ENCODE measurements around the gene GRAMD4. TPM values are rescaled to one million over a fixed set of nuclear protein-coding genes. Genes with fewer than 3 reads are reported as not detected.

GRAMD4 gene
- total RNA-seq, 2 experiments from 2014 or later = 20.7 to 20.9 TPM

DNA sequence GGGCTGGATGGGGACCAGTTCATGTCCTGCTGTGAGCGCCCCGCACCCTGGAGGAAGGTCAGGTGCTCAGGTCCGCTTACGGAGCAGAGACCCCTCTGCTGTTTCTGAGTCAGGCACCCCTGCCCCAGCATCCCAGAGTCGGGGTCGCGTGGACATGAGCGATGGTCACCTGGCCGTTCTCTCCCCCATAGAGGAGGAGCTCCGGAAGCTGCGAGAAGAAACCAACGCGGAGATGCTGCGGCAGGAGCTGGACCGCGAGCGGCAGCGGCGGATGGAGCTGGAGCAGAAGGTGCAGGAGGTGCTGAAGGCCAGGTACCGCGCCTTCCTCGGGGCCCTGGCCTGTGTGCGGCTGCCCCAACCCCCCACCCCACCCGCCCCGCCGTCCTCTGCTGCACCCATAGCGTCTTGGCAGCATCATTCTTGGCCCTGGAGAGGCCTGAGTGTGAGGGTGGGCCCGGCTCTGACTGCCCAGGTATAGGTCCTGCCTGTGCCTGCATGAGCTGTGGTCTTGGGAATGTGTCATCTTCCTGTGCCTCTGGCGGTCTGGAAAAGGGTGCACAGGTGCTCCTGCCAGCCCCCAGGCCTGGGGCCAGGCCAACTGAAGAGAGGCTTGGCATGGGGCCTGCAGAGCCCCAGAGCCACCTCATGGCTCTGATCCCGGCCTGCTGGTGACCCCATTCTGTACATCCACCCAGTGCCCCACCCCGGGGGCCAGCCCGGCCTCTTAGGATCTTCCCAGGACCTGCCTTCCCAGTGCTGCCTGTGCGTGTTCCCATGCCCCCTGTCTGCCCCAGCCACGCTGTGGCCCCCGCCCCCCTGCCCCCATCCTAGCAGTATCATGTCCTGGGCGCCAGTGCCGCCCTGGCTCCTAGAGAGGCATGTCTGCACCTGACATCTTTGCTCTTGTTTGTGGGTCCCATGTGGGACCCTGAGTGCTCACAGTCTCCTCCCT, 38.1 kb downstream of the GRAMD4 start:
- H3K9me3 Mint-ChIP-seq = no peaks in the 10 kb centered on the region
- peaks cover 29% of the 10 kb centered on the region for H3K4me1 Mint-ChIP-seq
- H3K36me3 Mint-ChIP-seq = no peaks in the 10 kb centered on the region
- no peak overlapping the region for H3K4me3 Mint-ChIP-seq
- DNase-seq = no peak
- no peaks in the 10 kb centered on the region for H3K27me3 Mint-ChIP-seq
- no peak overlapping the region for H3K27ac Mint-ChIP-seq

DNA sequence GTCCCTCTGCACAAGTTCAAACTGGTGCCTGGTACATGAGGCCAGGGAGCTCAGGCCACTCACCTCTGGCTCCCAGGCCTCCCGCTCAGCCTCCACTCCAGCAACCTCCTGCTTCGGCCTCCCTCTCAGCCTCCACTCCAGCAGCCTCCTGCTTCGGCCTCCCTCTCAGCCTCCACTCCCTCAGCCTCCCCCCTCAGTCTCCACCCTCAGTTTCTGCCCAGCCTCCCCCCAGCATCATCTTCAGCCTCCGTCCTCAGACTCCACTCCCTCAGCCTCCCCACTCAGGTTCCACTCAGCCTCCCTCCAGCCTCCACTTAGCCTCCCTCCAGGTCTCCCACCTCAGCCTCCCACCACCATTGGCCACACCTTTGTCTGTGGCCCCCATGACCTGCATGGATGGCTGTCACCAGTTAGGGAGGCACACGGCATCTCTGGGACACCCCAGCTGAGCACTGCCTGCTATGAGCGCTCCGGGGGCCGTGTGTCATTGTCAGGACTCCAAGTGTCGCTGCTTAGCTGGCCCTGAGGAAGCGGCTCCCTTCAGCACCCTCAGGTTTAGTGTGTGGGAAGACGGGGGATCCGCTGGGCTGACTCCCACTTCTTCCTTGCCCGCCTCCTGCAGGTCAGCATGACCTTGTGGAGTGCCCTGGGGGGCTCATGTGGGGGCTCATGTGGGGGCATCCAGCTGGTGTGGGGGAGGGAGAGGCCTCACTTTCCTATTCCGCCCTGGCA, 39.0 kb downstream of the GRAMD4 start:
- Mint-ChIP-seq H3K27ac (no peak overlapping the region), H3K4me1 (peaks cover 23% of the 10 kb centered on the region), H3K9me3 (no peaks in the 10 kb centered on the region), H3K27me3 (no peaks in the 10 kb centered on the region), H3K36me3 (no peaks in the 10 kb centered on the region), H3K4me3 (no peak overlapping the region)
- no peak for DNase-seq

DNA sequence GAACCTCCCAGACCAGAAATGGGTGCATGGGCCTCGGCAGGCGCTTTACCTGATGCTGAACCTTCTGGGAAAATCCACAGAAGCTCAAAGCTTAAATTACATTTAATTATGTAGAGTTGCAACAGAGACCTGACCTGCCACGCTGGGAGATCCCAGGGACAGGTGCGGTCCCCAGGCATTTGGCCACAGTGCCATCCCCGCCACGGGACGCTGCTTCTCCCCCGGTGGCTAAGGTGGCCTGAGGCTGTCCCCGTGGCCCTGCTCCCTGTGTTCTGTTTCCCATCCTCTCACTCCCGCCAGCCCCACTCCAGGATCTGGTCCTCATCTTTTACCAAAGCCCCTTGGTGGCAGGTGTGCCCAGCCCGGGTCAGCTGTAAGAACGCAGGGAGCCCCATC, 39.6 kb downstream of the GRAMD4 start:
- H3K4me1 Mint-ChIP-seq = peaks cover 19% of the 10 kb centered on the region
- H3K36me3 Mint-ChIP-seq = no peaks in the 10 kb centered on the region
- H3K4me3 Mint-ChIP-seq = no peak overlapping the region

GRCh38 chr22:46660604-46661201, 40.5 kb downstream of the GRAMD4 start:
- Mint-ChIP-seq H3K27me3 (no peaks in the 10 kb centered on the region), H3K4me1 (peaks cover 17% of the 10 kb centered on the region), H3K4me3 (no peak overlapping the region), H3K9me3 (no peaks in the 10 kb centered on the region), H3K36me3 (no peaks in the 10 kb centered on the region), H3K27ac (peak overlapping the region; percentile 65)
- DNase-seq = no peak

More for the DNA sequence above, 39.6 kb downstream of the GRAMD4 start:
- Mint-ChIP-seq H3K27me3 (no peaks in the 10 kb centered on the region), H3K9me3 (no peaks in the 10 kb centered on the region), H3K27ac (no peak overlapping the region)
- no peak for DNase-seq

DNA sequence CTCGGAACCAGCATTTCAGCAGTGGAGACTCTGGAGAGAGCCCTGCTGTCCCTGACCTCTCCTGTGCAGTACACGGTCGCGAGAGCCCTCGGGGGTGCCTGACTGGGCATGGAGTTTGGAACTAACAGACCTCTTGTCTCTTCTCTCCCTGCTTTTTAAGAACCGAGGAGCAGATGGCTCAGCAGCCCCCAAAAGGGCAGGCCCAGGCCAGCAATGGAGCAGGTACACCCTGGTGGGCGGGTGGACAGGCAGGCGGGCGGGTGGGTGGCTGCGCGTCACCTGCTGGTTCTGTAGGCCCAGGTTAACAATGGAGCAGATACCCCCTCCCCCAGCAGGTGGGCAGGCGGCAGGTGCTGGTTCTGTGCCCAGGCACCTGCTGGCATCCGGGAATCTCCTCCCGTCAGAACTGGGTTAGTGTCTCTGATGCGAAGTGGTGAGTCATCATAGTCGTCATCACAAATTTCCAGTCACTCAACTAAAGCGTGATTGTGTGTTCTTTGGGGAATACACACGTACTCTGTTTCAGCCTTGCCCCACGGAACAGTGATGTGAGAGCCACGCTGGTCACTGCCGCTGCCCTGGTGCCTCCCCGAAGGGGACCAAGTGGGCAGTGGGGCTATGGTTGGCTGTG, 41.1 kb downstream of the GRAMD4 start:
- Mint-ChIP-seq H3K27ac (peak overlapping the region; percentile 65), H3K36me3 (no peaks in the 10 kb centered on the region), H3K27me3 (no peaks in the 10 kb centered on the region), H3K4me3 (no peak overlapping the region), H3K9me3 (no peaks in the 10 kb centered on the region), H3K4me1 (peaks cover 17% of the 10 kb centered on the region)
- DNase-seq = no peak

DNA sequence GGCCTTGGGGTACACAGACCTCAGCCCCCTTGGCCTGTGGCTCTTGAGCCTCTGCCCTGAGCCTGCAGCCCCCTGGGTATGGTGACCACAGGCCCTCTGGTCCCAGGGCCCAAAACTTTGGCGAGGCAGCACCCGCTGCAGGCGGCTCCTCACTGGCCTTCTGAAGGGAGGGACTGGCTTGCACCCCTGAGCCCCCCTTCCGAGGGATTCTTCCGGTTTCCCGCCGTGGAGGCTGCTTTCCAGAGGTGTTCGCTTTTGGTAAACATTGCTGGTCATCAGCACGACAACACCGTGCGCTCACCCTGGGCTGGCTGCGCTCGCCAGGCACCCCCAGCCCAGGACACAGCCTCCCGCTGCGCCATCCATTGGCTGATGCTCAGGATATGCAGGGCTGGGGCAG, 42.0 kb downstream of the GRAMD4 start:
- no peak for DNase-seq
- peaks cover 17% of the 10 kb centered on the region for H3K4me1 Mint-ChIP-seq
- H3K9me3 Mint-ChIP-seq = no peaks in the 10 kb centered on the region
- no peak overlapping the region for H3K27ac Mint-ChIP-seq
- no peaks in the 10 kb centered on the region for H3K36me3 Mint-ChIP-seq
- no peaks in the 10 kb centered on the region for H3K27me3 Mint-ChIP-seq
- no peak overlapping the region for H3K4me3 Mint-ChIP-seq

DNA sequence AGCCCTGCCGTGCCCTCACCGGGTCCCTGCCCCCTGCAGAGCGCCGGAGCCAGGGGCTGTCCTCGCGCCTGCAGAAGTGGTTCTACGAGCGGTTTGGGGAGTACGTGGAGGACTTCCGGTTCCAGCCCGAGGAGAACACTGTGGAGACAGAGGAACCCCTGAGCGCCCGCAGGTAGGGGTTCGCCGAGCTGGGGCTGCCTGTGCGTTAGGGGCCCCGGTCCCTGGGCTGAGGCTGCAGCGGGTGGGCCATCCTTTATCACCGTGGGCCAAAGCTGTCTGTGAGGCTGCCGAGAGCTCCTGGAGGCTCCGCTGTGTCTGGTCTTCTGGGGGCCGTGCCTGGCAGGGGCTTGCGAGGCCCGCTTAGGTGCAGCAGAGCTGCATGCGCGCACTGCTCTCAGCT, 42.8 kb downstream of the GRAMD4 start:
- Mint-ChIP-seq H3K36me3 (no peaks in the 10 kb centered on the region), H3K27me3 (no peaks in the 10 kb centered on the region), H3K9me3 (no peaks in the 10 kb centered on the region), H3K4me1 (peaks cover 17% of the 10 kb centered on the region), H3K4me3 (no peak overlapping the region), H3K27ac (no peak overlapping the region)
- no peak for DNase-seq

GRCh38 chr22:46663436-46664100, 43.4 kb downstream of the GRAMD4 start:
- Mint-ChIP-seq H3K9me3 (no peaks in the 10 kb centered on the region), H3K36me3 (no peaks in the 10 kb centered on the region), H3K27me3 (no peaks in the 10 kb centered on the region), H3K4me1 (peaks cover 17% of the 10 kb centered on the region), H3K4me3 (no peak overlapping the region), H3K27ac (no peak overlapping the region)
- DNase-seq = no peak

- Mint-ChIP-seq H3K27ac (no peak overlapping the region), H3K27me3 (no peaks in the 10 kb centered on the region), H3K4me1 (peaks cover 17% of the 10 kb centered on the region), H3K36me3 (no peaks in the 10 kb centered on the region), H3K4me3 (no peak overlapping the region), H3K9me3 (no peaks in the 10 kb centered on the region)
- DNase-seq = no peak
These were observed 44.2 kb downstream of the GRAMD4 start for GRCh38 chr22:46664301-46664855.

GRCh38 chr22:46665151-46665695, 45.0 kb downstream of the GRAMD4 start:
- H3K36me3 Mint-ChIP-seq = no peaks in the 10 kb centered on the region
- no peaks in the 10 kb centered on the region for H3K9me3 Mint-ChIP-seq
- H3K4me1 Mint-ChIP-seq = peaks cover 13% of the 10 kb centered on the region
- no peak overlapping the region for H3K4me3 Mint-ChIP-seq
- no peak for DNase-seq
- H3K27ac Mint-ChIP-seq = no peak overlapping the region
- H3K27me3 Mint-ChIP-seq = no peaks in the 10 kb centered on the region

GRCh38 chr22:46665751-46666280, 45.6 kb downstream of the GRAMD4 start:
- no peak for DNase-seq
- no peaks in the 10 kb centered on the region for H3K27me3 Mint-ChIP-seq
- H3K4me3 Mint-ChIP-seq = no peak overlapping the region
- H3K36me3 Mint-ChIP-seq = no peaks in the 10 kb centered on the region
- H3K27ac Mint-ChIP-seq = no peak overlapping the region
- H3K4me1 Mint-ChIP-seq = peaks cover 10% of the 10 kb centered on the region
- H3K9me3 Mint-ChIP-seq = no peaks in the 10 kb centered on the region

DNA sequence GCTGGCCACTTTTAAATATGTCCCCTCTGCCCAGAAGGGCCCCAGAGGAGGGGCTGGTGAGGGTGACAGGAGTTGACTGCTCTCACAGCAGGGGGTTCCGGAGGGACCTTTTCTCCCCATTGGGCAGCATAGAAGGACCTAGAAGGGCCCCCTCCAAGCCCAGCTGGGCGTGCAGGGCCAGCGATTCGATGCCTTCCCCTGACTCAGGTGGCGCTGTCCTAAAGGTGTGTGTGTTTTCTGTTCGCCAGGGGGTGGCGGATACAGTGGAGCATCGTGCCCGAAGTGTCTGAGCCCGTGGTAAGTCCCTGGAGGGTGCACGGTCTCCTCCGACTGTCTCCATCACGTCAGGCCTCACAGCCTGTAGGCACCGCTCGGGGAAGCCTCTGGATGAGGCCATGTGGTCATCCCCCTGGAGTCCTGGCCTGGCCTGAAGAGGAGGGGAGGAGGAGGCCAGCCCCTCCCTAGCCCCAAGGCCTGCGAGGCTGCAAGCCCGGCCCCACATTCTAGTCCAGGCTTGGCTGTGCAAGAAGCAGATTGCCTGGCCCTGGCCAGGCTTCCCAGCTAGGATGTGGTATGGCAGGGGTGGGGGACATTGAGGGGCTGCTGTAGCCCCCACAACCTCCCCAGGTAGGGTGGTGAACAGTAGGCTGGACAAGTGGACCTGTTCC, 46.5 kb downstream of the GRAMD4 start:
- no peak overlapping the region for H3K27ac Mint-ChIP-seq
- no peaks in the 10 kb centered on the region for H3K27me3 Mint-ChIP-seq
- H3K36me3 Mint-ChIP-seq = no peaks in the 10 kb centered on the region
- H3K4me3 Mint-ChIP-seq = no peak overlapping the region
- peaks cover 1% of the 10 kb centered on the region for H3K4me1 Mint-ChIP-seq
- H3K9me3 Mint-ChIP-seq = no peaks in the 10 kb centered on the region
- DNase-seq = no peak

DNA sequence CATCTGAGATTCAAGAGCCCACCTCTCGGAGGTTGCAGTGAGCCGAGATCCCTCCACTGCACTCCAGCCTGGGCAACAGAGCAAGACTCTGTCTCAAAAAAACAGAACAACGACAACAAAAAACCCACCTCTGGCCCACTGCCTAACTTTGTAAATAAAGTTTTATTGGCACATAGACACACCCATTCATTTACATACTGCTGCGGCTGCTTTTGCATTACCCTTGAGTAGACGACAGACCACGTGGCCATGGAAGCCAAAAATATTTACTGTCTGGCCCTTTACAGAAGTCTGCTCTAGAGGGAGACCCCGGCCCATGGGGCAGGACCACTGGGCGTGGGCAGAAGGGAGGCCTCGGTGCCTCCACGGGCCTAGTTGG, 47.0 kb downstream of the GRAMD4 start:
- Mint-ChIP-seq H3K9me3 (no peaks in the 10 kb centered on the region), H3K27me3 (no peaks in the 10 kb centered on the region)

More for the DNA sequence above, 47.0 kb downstream of the GRAMD4 start:
- no peak for DNase-seq
- Mint-ChIP-seq H3K36me3 (no peaks in the 10 kb centered on the region), H3K4me1 (peaks cover under 1% of the 10 kb centered on the region), H3K4me3 (no peak overlapping the region), H3K27ac (no peak overlapping the region)
